HG03175 (cell line): ENCODE results near the gene RBL2.
"Not testable (repeated sequence)": the region's sequence is repeated elsewhere in the genome, so short reads cannot be mapped to it uniquely, and the experiment has no call there.

Experiments
- ATAC-seq: cut with Tn5 transposase; IDR thresholded peaks from one replicate; pipeline ENCODE4 v1.9.1; 2021; ENCODE audit warnings: mild to moderate bottlenecking, moderate library complexity; ENCODE audit not compliant: unreplicated experiment

The RBL2 gene, protein sequence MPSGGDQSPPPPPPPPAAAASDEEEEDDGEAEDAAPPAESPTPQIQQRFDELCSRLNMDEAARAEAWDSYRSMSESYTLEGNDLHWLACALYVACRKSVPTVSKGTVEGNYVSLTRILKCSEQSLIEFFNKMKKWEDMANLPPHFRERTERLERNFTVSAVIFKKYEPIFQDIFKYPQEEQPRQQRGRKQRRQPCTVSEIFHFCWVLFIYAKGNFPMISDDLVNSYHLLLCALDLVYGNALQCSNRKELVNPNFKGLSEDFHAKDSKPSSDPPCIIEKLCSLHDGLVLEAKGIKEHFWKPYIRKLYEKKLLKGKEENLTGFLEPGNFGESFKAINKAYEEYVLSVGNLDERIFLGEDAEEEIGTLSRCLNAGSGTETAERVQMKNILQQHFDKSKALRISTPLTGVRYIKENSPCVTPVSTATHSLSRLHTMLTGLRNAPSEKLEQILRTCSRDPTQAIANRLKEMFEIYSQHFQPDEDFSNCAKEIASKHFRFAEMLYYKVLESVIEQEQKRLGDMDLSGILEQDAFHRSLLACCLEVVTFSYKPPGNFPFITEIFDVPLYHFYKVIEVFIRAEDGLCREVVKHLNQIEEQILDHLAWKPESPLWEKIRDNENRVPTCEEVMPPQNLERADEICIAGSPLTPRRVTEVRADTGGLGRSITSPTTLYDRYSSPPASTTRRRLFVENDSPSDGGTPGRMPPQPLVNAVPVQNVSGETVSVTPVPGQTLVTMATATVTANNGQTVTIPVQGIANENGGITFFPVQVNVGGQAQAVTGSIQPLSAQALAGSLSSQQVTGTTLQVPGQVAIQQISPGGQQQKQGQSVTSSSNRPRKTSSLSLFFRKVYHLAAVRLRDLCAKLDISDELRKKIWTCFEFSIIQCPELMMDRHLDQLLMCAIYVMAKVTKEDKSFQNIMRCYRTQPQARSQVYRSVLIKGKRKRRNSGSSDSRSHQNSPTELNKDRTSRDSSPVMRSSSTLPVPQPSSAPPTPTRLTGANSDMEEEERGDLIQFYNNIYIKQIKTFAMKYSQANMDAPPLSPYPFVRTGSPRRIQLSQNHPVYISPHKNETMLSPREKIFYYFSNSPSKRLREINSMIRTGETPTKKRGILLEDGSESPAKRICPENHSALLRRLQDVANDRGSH

DNA sequence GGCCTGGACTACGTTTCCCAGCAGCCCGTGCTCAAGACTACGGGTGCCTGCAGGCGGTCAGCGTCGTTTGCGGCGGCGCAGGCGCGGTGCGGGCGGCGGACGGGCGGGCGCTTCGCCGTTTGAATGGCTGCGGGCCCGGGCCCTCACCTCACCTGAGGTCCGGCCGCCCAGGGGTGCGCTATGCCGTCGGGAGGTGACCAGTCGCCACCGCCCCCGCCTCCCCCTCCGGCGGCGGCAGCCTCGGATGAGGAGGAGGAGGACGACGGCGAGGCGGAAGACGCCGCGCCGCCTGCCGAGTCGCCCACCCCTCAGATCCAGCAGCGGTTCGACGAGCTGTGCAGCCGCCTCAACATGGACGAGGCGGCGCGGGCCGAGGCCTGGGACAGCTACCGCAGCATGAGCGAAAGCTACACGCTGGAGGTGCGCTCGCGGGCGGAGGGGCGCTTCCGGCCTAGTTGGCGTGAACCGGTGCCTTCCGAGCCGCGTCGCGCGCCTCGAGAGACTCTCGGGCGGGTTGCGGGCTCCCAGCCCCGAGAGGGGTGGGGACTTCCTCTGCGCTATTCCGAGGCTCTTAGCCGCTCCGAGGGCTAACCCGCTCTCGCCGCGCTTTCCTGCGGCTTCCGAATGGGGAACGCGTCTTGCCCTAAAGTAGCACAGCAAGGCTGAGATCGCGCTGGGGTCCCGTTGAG is at the start of gene RBL2:
Gene RBL2 (plus strand): TSS at position 95 of the 689 bp plus-strand sequence. CDS start 86 bp downstream, at position 181.
- ATAC-seq, result peak; percentile 78

GRCh38 chr16:53384610-53385009 is 49.7 kb upstream of the RBL2 start:
- ATAC-seq, result not testable (repeated sequence)

GRCh38 chr16:53404959-53405358 is 29.3 kb upstream of the RBL2 start:
- ATAC-seq, result no peak

DNA sequence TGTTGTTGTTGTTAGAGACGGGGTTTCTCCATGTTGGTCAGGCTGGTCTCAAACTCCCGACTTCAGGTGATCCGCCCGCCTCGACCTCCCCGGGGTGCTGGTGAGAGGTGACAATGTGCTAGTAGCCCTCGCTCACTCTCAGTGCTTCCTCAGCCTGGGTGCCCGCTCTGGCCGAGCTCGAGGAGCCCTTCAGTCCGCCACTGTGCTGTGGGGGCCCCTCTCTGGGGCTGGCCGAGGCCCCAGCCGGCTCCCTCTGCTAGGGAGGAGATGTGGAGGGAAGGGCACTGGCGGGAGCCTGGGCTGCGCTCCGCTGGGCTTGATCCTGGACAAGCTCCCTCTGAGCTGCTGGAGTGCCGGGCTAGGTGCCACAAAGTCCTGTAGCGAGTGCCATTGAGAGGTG is 21.7 kb upstream of the RBL2 start:
- ATAC-seq, result no peak

- ATAC-seq, result no peak
Observed at GRCh38 chr16:53413864-53414263, 20.4 kb upstream of the RBL2 start.

DNA sequence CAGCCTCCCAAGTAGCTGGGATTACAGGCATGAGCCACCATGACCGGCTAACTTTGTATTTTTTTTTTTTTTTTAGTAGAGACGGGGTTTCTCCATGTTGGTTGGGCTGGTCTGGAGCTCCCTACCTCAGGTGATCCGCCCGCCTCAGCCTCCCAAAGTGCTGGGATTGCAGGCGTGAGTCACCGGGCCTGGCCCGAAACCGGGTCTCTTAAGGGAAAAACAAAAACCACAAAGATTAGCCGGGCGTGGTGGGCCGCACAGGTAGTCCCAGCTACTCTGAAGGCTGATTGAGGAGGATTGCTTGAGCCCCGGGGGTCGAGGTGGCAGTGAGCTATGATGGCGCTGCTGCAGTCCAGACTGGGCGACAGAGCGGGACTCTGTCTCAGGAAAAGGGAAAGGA is 19.9 kb upstream of the RBL2 start:
- ATAC-seq, result no peak

GRCh38 chr16:53415504-53415903 is 18.8 kb upstream of the RBL2 start:
- ATAC-seq, result no peak

DNA sequence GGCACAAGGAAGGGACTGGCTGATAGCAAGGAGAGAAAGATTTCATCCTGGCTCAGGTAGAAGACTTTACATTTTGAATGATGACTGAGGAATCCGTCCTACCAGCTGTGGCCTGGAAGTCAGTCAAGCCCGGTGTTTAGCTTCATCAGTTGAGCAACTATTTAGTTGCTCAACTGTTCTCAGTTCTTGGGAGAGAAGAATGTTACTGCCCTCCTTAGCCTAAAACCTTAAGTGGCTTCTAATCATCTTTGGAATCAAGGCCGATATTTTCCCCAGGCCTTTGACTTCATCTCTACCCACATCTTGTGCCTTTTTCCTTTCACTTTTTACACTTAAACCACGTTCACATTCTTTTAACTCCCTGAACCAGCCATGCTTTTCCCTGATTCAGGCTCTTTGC is 17.3 kb upstream of the RBL2 start:
- no peak for ATAC-seq

GRCh38 chr16:53417976-53418375 is 16.3 kb upstream of the RBL2 start:
- no peak for ATAC-seq

DNA sequence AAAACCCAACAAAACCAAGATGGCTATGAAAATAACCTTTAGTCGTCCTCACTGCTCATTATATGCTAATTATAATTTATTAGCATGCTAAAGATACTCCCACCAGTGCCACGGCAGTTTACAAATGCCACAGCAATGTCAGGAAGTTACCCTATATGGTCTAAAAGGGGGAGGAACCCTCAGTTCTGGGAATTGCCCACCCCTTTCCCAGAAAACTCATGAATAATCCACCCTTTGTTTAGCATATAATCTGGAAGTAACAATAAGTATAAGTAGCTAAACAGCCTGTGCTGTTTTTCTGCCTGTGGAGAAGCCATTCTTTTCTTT is 14.9 kb upstream of the RBL2 start:
- not testable (repeated sequence) for ATAC-seq

GRCh38 chr16:53421248-53421647 is 13.0 kb upstream of the RBL2 start:
- ATAC-seq, result no peak

DNA sequence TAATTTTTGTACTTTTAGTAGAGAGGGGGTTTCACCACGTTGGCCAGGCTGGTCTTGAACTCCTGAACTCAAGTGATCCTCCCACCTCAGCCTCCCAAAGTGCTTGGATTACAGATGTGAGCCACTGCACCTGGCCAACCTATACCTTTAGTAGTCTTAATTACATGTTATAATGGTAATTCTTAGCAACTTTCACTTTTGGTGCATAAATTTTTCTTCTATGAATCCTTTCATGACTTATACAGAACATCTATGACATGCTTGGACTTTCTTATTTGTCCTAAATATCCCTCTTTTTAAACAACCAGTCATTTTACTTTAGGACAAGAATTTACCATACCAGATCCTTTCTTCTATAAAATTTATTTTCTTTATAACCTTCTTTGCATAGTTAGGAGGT is 10.3 kb upstream of the RBL2 start:
- not testable (repeated sequence) for ATAC-seq

- no peak for ATAC-seq
Observed at GRCh38 chr16:53428681-53429080, 5.6 kb upstream of the RBL2 start.

- no peak for ATAC-seq
Observed at GRCh38 chr16:53429221-53429943, 4.9 kb upstream of the RBL2 start.

DNA sequence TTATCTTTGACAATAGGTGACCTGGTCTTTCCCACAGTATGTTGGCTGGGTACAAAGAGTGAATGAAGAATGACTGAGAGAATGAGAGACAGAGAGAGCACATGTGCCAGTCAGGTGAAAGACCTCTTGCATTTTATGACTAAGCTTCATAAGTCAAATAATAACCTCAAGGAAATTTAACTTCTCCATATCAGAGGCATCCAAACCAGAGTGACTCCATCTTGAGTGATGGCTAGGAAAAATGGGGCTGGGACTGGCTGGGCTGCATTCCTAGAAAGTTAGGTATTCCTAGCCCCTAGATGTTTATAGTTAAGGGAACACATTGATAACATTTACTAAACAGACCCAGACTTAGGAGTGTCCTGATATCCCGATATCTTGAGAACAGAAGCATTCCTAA is 3.9 kb upstream of the RBL2 start:
- no peak for ATAC-seq

DNA sequence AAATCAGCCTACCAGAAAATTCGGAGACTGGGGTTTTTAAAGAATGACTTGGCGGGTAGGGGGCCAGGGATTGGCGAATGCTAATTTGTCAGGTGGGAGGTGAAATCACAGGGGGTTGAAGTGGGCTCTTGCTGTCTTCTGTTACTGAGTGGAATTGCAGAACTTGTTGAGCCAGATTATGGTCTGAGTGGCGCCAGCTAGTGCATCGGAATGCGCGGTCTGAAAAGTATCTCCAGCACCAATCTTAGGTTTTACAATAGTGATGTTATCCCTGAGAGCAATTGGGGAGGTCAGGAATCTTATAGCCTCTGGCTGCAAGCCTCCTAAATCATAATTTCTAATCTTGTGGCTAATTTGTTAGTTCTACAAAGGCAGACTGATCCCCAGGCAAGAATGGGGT is 762 bp upstream of the RBL2 start:
- ATAC-seq, result no peak

DNA sequence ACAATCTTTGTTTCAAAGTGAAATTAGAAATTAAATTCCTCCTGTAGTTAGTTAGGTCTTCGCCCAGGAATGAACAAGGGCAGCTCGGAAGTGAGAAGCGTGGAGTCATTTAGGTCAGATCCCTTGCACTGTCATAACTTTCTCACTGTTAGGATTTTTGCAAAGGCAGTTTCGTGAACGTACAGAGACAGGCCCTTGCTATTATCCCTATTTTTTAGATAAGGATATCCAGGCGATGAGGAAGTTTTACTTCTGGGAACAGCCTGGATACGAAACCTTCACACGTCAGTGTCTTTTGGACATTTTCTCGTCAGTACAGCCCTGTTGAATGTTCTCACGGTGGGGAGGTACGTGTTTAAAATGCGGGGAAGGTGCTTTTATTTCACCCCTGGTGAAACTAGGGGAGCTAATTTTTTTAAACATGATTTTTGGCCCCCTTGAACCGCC is 318 bp upstream of the RBL2 start:
- no peak for ATAC-seq

DNA sequence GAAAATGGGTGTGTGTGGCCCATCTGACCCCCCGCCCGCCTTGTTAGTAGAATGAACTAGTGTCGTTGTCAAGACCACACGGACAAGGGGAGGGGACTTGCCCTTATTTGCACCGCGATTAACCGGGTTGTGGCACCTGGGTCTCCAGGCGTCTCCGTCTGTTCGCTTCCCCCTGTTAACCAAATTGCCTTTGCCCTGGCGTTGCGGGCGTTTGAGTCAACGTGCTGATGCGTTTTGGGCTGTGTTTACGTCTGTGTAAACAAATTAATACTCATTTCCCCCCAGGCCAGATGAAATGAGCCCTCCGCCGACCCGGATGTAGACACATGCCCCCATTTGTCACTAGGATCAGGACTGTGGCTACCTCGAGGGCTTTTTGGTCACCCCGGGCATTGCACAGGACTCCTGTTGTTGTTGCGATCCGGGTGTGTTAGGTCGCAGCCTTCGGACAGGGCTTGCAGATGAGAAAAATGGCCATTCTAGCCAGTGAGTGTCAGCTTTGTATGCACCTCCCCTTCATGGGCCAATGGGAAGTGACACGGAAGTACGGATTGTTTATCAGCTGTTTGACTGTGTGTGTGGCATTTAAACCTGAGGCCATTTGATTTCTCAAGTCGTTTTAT is 906 bp downstream of the RBL2 start:
- peak; percentile 89 for ATAC-seq

GRCh38 chr16:53440125-53440524 is 5.9 kb downstream of the RBL2 start:
- ATAC-seq, result no peak

- no peak for ATAC-seq
Observed at GRCh38 chr16:53445534-53445933, 11.3 kb downstream of the RBL2 start.
